Neuron (in vitro differentiated cells): ENCODE data around the gene SLC5A7.

ENCODE experiments used
- H2AFZ ChIP-seq: one replicate; pipeline ENCODE4 v1.6.1; 2013; ENCODE audit warnings: low read depth, mild to moderate bottlenecking, inconsistent platforms, low read length, moderate library complexity
- H3K27me3 ChIP-seq: one replicate; pipeline ENCODE4 v1.6.1; 2013; ENCODE audit warnings: low read length; ENCODE audit not compliant: insufficient read depth
- H3K36me3 ChIP-seq: one replicate; pipeline ENCODE4 v1.6.1; 2013; ENCODE audit warnings: low read length; ENCODE audit not compliant: insufficient read depth
- H3K4me1 ChIP-seq: one replicate; pipeline ENCODE4 v1.6.1; 2013; ENCODE audit warnings: low read length; ENCODE audit not compliant: insufficient read depth
- H3K4me3 ChIP-seq: 2 replicates; pipeline ENCODE4 v1.5.1; 2013; ENCODE audit warnings: mild to moderate bottlenecking, low read length, moderate library complexity
- H3K9me3 ChIP-seq: one replicate; pipeline ENCODE4 v1.6.1; 2013; ENCODE audit warnings: low read length

Gene SLC5A7

GRCh38 chr2:107986278-107987217, at the start of gene SLC5A7:
SLC5A7 (plus strand) TSS chr2:107986524; CDS start chr2:107988156, 1,632 bp downstream.
- H3K4me1 ChIP-seq: no peaks in the 10 kb centered on the region
- no peak within 1 kb of the TSS for H3K4me3 ChIP-seq
- H3K36me3 ChIP-seq: no peaks in the 10 kb centered on the region
- no peaks in the 10 kb centered on the region for H3K9me3 ChIP-seq
- no peak within 1 kb of the TSS for H2AFZ ChIP-seq
- H3K27me3 ChIP-seq: peaks cover 41% of the 10 kb centered on the region

- no peaks in the 10 kb centered on the region for H3K27me3 ChIP-seq
- H3K36me3 ChIP-seq: no peaks in the 10 kb centered on the region
- no peak overlapping the region for H3K4me3 ChIP-seq
- no peak overlapping the region for H2AFZ ChIP-seq
- no peaks in the 10 kb centered on the region for H3K4me1 ChIP-seq
- H3K9me3 ChIP-seq: no peaks in the 10 kb centered on the region
Observed at GRCh38 chr2:107961395-107961794, 24.9 kb upstream of the SLC5A7 start.

GRCh38 chr2:107964185-107964584, 22.1 kb upstream of the SLC5A7 start:
- Histone ChIP-seq H3K4me1 (no peaks in the 10 kb centered on the region), H2AFZ (no peak overlapping the region), H3K4me3 (no peak overlapping the region), H3K27me3 (no peaks in the 10 kb centered on the region), H3K9me3 (no peaks in the 10 kb centered on the region), H3K36me3 (no peaks in the 10 kb centered on the region)

GRCh38 chr2:107984707-107985106, 1.6 kb upstream of the SLC5A7 start:
- Histone ChIP-seq H3K4me1 (no peaks in the 10 kb centered on the region), H3K36me3 (no peaks in the 10 kb centered on the region), H2AFZ (no peak overlapping the region), H3K9me3 (no peaks in the 10 kb centered on the region), H3K4me3 (no peak overlapping the region), H3K27me3 (peaks cover 41% of the 10 kb centered on the region)

- Histone ChIP-seq H2AFZ (no peak overlapping the region), H3K4me3 (no peak overlapping the region), H3K4me1 (no peaks in the 10 kb centered on the region), H3K36me3 (no peaks in the 10 kb centered on the region), H3K9me3 (no peaks in the 10 kb centered on the region), H3K27me3 (peaks cover 40% of the 10 kb centered on the region)
Observed at GRCh38 chr2:107988108-107988507, 1.8 kb downstream of the SLC5A7 start.

GRCh38 chr2:107989445-107989844, 3.1 kb downstream of the SLC5A7 start:
- Histone ChIP-seq H2AFZ (no peak overlapping the region), H3K4me3 (no peak overlapping the region), H3K9me3 (no peaks in the 10 kb centered on the region), H3K27me3 (peaks cover 35% of the 10 kb centered on the region), H3K36me3 (no peaks in the 10 kb centered on the region), H3K4me1 (no peaks in the 10 kb centered on the region)

GRCh38 chr2:107990718-107991117, 4.4 kb downstream of the SLC5A7 start:
- H3K27me3 ChIP-seq: peaks cover 24% of the 10 kb centered on the region
- H3K4me1 ChIP-seq: no peaks in the 10 kb centered on the region
- H3K9me3 ChIP-seq: no peaks in the 10 kb centered on the region
- H3K36me3 ChIP-seq: no peaks in the 10 kb centered on the region
- no peak overlapping the region for H2AFZ ChIP-seq
- no peak overlapping the region for H3K4me3 ChIP-seq

- Histone ChIP-seq H3K27me3 (peaks cover 10% of the 10 kb centered on the region), H3K4me3 (no peak overlapping the region), H3K9me3 (no peaks in the 10 kb centered on the region), H3K4me1 (no peaks in the 10 kb centered on the region), H2AFZ (no peak overlapping the region), H3K36me3 (no peaks in the 10 kb centered on the region)
Observed at GRCh38 chr2:107992069-107992468, 5.7 kb downstream of the SLC5A7 start.

- Histone ChIP-seq H3K4me1 (no peaks in the 10 kb centered on the region), H3K9me3 (no peaks in the 10 kb centered on the region), H2AFZ (no peak overlapping the region), H3K27me3 (no peaks in the 10 kb centered on the region), H3K4me3 (no peak overlapping the region), H3K36me3 (no peaks in the 10 kb centered on the region)
Observed at GRCh38 chr2:107999158-107999557, 12.8 kb downstream of the SLC5A7 start.

GRCh38 chr2:108010912-108011591, 24.7 kb downstream of the SLC5A7 start:
- Histone ChIP-seq H3K4me1 (no peaks in the 10 kb centered on the region), H2AFZ (no peak overlapping the region), H3K9me3 (no peaks in the 10 kb centered on the region), H3K36me3 (no peaks in the 10 kb centered on the region), H3K27me3 (no peaks in the 10 kb centered on the region), H3K4me3 (no peak overlapping the region)

GRCh38 chr2:108013305-108013704, 27.0 kb downstream of the SLC5A7 start:
- no peaks in the 10 kb centered on the region for H3K9me3 ChIP-seq

GRCh38 chr2:108022628-108023027, 36.3 kb downstream of the SLC5A7 start:
- Histone ChIP-seq H3K27me3 (no peaks in the 10 kb centered on the region), H2AFZ (no peak overlapping the region), H3K4me3 (no peak overlapping the region), H3K9me3 (no peaks in the 10 kb centered on the region), H3K36me3 (no peaks in the 10 kb centered on the region), H3K4me1 (no peaks in the 10 kb centered on the region)

More at GRCh38 chr2:108013305-108013704, 27.0 kb downstream of the SLC5A7 start:
- Histone ChIP-seq H3K4me3 (no peak overlapping the region), H2AFZ (no peak overlapping the region), H3K4me1 (no peaks in the 10 kb centered on the region), H3K27me3 (no peaks in the 10 kb centered on the region), H3K36me3 (no peaks in the 10 kb centered on the region)

GRCh38 chr2:108023776-108024175, 37.5 kb downstream of the SLC5A7 start:
- H3K4me1 ChIP-seq: no peaks in the 10 kb centered on the region
- no peaks in the 10 kb centered on the region for H3K27me3 ChIP-seq
- no peaks in the 10 kb centered on the region for H3K9me3 ChIP-seq
- no peak overlapping the region for H2AFZ ChIP-seq
- H3K36me3 ChIP-seq: no peaks in the 10 kb centered on the region
- no peak overlapping the region for H3K4me3 ChIP-seq
